Dedifferentiated amniotic fluid mesenchymal stem cell (primary cell): Measurements from ENCODE around the gene ARHGAP6.

Source experiments
- DNase-seq: peaks from one replicate; pipeline ENCODE4 v3.0.0-alpha.2; 2016; ENCODE audit errors: extremely low spot score

ARHGAP6 gene

GRCh38 chrX:11429538-11430085 lies 236.1 kb downstream of the ARHGAP6 start:
- no peak for DNase-seq

GRCh38 chrX:11427453-11428071 lies 238.2 kb downstream of the ARHGAP6 start:
- DNase-seq: no peak

- no peak for DNase-seq
Measured at GRCh38 chrX:11426712-11427452, 238.8 kb downstream of the ARHGAP6 start.

- no peak for DNase-seq
Measured at GRCh38 chrX:11424903-11425674, 240.6 kb downstream of the ARHGAP6 start.

GRCh38 chrX:11423949-11424348 lies 241.8 kb downstream of the ARHGAP6 start:
- no peak for DNase-seq

GRCh38 chrX:11423362-11423818 lies 242.3 kb downstream of the ARHGAP6 start:
- no peak for DNase-seq

GRCh38 chrX:11422525-11422857 lies 243.2 kb downstream of the ARHGAP6 start:
- DNase-seq: no peak

- no peak for DNase-seq
Measured at GRCh38 chrX:11421805-11422524, 243.8 kb downstream of the ARHGAP6 start.

GRCh38 chrX:11420851-11421250 lies 244.9 kb downstream of the ARHGAP6 start:
- no peak for DNase-seq

GRCh38 chrX:11419102-11419501 lies 246.6 kb downstream of the ARHGAP6 start:
- DNase-seq: no peak

GRCh38 chrX:11416600-11416999 lies 249.1 kb downstream of the ARHGAP6 start:
- DNase-seq: no peak

GRCh38 chrX:11414091-11414490 lies 251.6 kb downstream of the ARHGAP6 start:
- DNase-seq: no peak

GRCh38 chrX:11412715-11413623 lies 252.8 kb downstream of the ARHGAP6 start:
- DNase-seq: no peak

- DNase-seq: no peak
Measured at GRCh38 chrX:11409957-11410356, 255.8 kb downstream of the ARHGAP6 start.

- no peak for DNase-seq
Measured at GRCh38 chrX:11408783-11409182, 256.9 kb downstream of the ARHGAP6 start.

- no peak for DNase-seq
Measured at GRCh38 chrX:11408109-11408405, 257.7 kb downstream of the ARHGAP6 start.

- no peak for DNase-seq
Measured at GRCh38 chrX:11407331-11408108, 258.2 kb downstream of the ARHGAP6 start.

- DNase-seq: peak; percentile 34
Measured at GRCh38 chrX:11406109-11406765, 259.5 kb downstream of the ARHGAP6 start.

GRCh38 chrX:11403631-11404030 lies 262.1 kb downstream of the ARHGAP6 start:
- DNase-seq: no peak

- DNase-seq: no peak
Measured at GRCh38 chrX:11401966-11402365, 263.8 kb downstream of the ARHGAP6 start.
